Cardiac septum (tissue), 1 donor: ENCODE measurements around the gene TPMT. TPM values are rescaled to one million over a fixed set of nuclear protein-coding genes. Genes with fewer than 3 reads are reported as not detected.

Experiments used
- DNase-seq: peaks from one replicate; pipeline ENCODE4 v3.0.0-alpha.2; 2020; ENCODE audit warnings: low spot score
- intact Hi-C: fragments of 100-400 bp; cut with DNase I; formaldehyde crosslinking; loops from one replicate; pipeline ENCODE4 v1.14.0; 2022
- total RNA-seq: library from RNA; stranded (reverse); fragmentation: NEBNext Ultra II Directional; extraction: Animal tissue kit (Norgen Biotek cat#: 25700); gene quantifications from one replicate; pipeline ENCODE4 v1.2.1, GENCODE V29; 2021
- donor health status: DM: no; HTN: no; CAD: no.

Gene TPMT
- total RNA-seq, 1 donor from 2014 or later = 9.7 TPM

DNA sequence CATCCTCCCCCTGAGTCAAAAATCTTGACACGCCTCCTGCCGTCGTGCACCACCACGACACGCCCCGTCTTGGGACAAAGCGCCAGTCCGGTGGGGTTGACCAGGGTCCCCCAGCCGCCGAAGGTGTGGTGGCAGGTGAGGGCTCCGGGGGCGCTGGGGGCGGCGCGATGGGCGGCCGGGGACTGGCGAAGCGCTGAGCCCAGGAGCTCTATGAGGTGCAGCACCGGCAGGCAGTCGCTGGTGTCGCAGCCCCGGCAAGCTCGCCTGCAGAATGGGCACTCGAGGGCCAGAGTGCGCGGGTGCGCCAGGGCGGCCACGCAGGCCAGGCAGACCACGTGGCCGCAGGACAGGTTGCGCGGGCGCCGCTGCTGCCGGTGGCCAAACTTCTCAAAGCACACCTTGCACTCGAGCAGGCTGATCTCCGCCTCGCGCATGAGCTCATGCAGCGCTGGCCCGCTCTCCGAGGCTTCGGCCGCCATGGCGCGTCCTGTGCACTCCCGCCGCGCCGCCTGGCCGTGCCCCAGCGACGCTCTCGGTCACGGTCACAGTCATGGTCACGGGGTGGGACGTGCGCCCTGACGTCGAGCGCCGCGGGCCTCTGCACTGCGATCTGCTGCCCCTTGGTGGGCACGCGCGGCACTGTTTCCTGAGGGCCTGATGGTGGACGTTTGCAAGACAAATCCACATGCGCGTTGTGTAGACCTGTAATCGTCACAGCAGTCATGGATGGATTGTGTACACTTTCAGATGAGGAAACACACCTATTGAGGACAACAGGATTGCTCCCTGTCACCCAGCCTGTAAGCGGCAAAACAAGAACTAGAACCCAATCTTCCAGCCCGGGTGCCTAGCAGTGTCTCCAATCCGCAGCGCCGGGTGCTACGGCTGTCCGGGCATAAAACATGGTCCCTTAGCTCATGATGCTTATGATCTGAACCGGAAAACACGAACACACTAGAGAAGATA is 32.5 kb downstream of the TPMT start, which contains the start of gene NHLRC1:
NHLRC1 (minus strand) TSS at position 550 of the 966 bp plus-strand sequence; CDS start at position 479, 71 bp downstream.
- peak; percentile 93 for DNase-seq
- intact Hi-C loops = loop anchor here (2.0 to 5.0 kb wide), 2 partner anchors 134 to 290 kb away; no protein-coding TSS in a partner anchor

- no peak for DNase-seq
- intact Hi-C loops = loop anchor here (2.0 to 5.0 kb wide), 2 partner anchors 133 to 289 kb away; no protein-coding TSS in a partner anchor
Measured at GRCh38 chr6:18121580-18122127, 33.2 kb downstream of the TPMT start.

DNA sequence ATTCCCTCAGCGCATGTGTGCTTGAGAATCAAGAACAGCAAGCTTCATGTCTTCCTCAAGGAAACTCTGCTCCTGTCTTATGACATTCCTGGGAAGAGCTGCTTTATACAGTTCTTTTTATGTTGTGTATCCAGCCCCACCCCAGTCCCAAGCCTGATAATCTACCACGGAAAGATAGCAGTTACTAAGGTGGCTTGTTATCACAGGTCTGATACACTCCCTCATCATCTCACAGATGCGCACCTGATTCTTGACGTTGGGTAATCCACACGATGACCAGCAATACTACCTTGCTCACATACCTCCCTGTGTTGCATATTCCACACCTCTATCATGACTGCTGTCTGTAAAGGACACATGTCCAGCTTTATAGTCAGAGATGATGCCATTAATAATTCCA is 35.6 kb downstream of the TPMT start:
- intact Hi-C loops = no loop called here

DNA sequence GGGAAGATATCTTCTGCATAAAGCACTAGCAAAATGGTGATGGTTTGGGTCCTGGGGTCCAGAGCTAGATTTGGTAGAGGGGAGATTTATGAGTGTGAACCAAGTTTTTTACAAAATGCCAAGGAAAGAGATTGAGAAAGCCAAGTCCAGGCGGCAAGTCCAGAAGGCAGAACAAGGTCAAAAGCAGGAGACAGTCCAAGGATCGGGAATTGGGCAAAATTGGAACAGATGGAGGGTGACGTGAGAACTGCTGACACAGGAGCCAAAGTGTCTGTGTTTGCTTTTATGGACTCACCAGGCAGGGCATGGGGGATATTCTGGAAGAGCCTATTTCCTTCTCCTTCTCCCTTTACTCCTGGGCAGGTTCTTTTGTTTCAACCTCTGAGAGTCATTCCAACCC is 36.5 kb downstream of the TPMT start:
- intact Hi-C loops = no loop called here
- DNase-seq = no peak

More for the DNA sequence above, 35.6 kb downstream of the TPMT start:
- no peak for DNase-seq

GRCh38 chr6:18117136-18117535 is 37.7 kb downstream of the TPMT start:
- no peak for DNase-seq
- intact Hi-C loops = no loop called here

GRCh38 chr6:18115356-18115755 is 39.5 kb downstream of the TPMT start:
- intact Hi-C loops = no loop called here
- no peak for DNase-seq

- intact Hi-C loops = no loop called here
- no peak for DNase-seq
Measured at GRCh38 chr6:18110162-18110561, 44.7 kb downstream of the TPMT start.

DNA sequence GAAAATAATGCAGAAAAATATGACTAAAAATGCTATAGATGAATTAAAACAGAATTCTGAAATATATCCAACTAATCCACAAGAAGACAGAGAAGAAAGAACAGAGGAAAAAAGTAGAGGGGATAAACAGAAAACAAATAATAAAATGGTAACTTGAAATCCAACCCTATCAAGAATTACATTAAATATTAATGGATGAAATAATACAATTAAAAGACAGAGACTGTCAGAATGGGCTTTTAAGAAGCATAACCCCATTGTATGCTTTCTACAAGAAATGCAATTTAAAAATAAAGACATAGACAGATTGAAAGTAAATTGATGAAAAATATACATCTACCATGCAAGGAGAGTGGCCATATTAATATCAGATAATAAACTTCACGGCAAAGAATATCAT is 47.8 kb downstream of the TPMT start:
- no peak for DNase-seq
- intact Hi-C loops = no loop called here

DNA sequence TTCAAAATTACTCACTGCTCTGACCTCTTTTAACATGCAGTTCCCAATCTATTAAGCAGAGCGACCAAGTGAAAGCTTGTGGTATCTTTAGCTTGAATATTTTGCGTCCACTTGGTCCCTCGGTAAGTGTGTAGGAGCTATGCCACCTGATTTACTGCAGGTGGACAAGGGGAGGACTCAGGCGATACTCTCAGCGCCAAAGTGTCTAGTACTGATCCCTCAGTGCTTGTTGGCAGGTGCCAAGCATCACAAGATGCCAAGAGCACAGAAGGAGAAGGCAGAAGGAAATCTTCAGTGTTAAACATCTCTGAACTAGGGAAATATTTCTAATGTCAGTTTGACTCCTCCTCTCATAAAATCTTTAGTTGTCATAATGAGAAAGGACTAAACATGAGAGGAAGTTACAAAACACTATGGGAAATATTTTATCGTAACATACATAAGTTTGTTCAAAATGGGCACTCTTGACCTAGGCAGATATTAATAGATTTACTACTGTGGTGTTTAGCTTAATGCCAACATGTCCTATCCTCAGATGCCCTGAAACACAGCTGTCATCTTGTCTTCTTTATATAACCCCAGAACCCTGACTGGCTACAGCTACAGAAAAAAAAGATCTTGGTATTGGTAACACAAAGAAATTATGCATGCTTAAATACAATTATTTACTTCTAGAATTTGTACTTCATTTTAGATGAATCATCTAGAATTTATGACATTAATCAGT is 51.9 kb downstream of the TPMT start:
- intact Hi-C loops = no loop called here
- DNase-seq = no peak

- intact Hi-C loops = no loop called here
- no peak for DNase-seq
Measured at GRCh38 chr6:18101873-18102272, 53.0 kb downstream of the TPMT start.

- intact Hi-C loops = no loop called here
- no peak for DNase-seq
Measured at GRCh38 chr6:18101271-18101670, 53.6 kb downstream of the TPMT start.

DNA sequence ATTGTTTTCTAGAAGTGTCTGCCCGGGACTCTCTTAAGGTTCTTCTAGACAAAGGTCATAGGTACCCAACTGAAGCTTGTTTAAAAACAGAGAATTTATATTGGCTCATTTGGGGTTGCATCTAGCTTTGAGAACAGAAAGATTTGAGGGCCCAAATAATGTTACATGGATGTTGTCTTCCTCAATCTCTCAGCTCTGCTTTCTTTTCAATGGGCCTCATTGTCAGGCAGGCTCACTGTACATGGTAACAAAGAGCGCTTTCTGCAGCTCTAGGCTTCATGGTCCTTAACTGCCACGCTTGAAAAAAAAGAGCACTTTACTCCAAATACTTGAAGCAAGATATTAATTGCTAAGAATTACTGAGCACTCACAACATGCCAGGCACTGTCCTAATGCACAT is 54.6 kb downstream of the TPMT start:
- DNase-seq = no peak
- intact Hi-C loops = no loop called here

DNA sequence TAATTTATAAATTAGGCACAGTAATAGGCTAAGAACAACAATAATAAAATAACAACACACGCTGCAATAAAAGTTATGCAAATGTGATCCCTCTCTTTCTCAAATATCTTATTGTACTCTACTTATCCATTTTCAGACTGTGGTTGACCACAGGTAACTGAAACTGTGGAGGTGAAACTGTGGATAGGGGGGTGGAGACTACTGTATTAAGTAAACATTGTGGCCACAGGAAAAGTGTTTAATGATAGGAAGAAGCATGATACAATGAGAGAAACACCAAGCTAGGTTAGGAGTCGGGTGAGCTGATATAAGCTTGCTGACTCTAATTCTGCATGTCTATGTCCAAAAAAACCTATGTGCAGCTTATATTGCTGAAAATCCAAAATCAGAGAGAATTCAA is 55.4 kb downstream of the TPMT start:
- DNase-seq = no peak
- intact Hi-C loops = no loop called here

GRCh38 chr6:18096423-18096822 is 58.5 kb downstream of the TPMT start:
- intact Hi-C loops = no loop called here
- no peak for DNase-seq

DNA sequence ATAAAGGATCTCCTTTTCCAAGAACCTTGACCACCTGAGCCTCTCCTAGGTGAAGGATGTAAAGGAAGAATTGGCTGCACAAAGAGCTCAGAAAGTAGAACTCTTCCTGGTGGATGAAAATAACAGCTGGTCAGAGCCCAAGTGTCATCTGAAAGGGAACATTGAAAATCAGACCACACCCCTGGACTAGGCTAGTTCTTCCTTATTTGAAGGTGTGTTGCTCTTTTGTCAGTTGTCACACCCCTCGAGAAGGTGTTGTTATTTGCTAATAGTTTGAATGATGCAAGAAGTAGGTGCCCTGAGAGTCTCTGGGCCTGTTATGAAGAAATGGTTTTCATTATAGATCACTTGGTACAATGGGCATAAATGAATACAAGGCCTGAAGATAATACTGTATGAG is 63.5 kb downstream of the TPMT start:
- intact Hi-C loops = no loop called here
- no peak for DNase-seq

DNA sequence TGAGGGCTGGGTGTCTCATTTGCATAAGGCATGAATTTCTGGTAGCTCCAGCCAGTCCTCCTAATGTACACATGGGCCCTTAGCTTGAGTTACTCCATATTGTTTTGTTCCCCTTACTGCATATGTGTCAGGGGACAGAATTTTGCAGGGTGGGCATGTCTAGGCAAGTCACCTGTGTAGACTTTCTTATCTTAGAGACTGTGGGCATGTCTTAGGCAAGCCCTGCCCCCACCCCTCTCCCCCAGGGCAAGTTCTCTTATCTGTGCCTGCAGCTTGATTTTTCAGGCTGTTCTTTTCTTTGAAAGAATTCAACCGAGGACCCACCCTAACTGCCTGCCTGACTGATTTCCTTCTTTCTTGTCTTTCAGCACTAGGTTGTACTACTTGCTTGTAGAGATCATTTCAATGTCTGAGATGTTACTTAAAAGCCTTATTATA is 64.5 kb downstream of the TPMT start:
- DNase-seq = no peak

DNA sequence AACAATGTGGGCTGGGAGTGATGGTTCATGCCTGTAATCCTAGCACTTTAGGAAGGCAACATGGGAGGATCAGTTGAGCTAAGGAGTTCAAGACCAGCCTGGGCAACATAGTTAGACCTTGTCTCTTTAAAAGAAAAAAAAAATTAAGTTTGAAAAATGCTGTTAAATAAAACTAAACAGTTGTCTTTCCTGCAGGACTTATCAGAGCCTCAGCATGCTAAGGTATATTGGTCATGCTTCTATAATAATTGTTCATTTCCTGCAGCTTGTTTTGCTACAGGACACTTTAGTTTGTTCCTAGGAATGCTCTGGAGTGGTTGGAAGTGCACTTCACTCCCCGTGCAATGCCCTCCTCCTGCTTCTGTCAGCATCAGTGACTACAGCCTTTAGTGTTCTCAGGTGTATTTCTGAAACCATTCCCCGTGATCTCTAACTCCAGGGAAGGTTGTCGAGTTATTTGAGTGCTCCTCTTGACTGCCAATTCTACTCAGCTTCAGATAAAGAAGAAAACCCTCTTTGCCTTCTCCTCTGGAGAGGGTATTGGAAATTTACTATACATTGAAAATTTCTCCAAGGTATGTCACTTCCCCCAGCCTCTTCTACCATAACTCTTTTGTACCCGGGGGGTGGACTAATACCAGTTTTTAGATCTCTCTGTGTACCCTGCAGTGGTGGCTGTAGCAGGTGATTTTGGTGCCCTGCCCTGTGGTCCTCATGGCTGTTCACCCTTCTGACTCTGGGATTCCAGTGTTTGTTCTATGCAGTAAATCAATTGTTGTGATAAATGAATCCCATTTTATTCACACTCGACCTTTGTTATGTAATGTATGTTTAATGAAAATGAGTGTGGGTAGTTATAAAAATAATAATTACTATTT is 66.2 kb downstream of the TPMT start:
- intact Hi-C loops = no loop called here

More for the DNA sequence above, 64.5 kb downstream of the TPMT start:
- intact Hi-C loops = no loop called here

DNA sequence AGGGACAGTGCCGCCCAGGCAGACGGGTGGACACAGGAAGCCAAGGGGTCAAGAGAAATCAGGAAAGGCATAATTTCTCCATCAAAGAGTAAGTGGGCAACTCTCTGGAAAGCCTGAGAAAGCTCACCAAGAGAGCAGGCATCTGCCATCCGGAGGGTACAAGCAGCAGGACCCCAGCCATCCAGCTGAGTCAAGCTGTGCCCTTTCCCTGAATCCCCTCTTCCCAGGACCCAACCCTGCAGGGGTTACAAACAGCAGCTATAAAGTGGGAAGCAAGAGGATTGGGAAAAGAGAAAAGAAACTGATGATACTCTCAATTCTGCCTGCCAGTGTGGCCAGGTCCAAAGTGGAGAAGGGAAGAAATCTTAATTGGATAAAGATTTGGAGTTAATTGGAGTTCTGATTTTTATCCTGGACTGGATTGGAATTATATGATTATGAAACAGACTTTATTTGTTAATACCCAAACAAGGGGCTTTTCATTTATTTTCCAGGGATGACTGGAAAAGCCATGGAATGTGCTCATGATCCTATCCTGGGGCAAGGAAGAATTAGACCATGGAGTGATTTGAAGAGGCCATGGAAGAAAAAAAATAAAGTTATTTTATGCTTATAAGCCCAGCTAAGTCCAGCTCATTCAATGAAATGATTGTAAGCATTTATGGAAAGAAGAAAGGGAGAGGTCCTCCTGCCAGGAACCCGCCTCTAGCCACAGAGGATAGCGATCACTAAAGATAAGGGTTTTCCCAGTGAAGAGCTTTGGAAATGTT is 67.3 kb downstream of the TPMT start:
- no peak for DNase-seq
- intact Hi-C loops = no loop called here

More for the DNA sequence above, 66.2 kb downstream of the TPMT start:
- no peak for DNase-seq
